Naive thymus-derived CD4-positive, alpha-beta T cell (primary cell): Measurements from ENCODE around the gene FRMD8. TPM values are rescaled to one million over a fixed set of nuclear protein-coding genes. Genes with fewer than 3 reads are reported as not detected.

Experiments used
- ATAC-seq: fragments of 150-1000 bp; cut with Tn5 transposase; 2 replicates; pipeline ENCODE4 v1.10.0; 2021; ENCODE audit warnings: mild to moderate bottlenecking, moderate library complexity
- CTCF ChIA-PET: fragments of 350-600 bp; sonication (Branson Sonifier 250); formaldehyde crosslinking; loops from one replicate; lab custom pipeline; 2021; ENCODE audit warnings: antibody characterized with exemption; lab: Charles Lee
- POLR2A ChIA-PET: fragments of 350-600 bp; sonication (Branson Sonifier 250); formaldehyde crosslinking; loops from one replicate; lab custom pipeline; 2021; ENCODE audit warnings: antibody characterized with exemption, inconsistent platforms; lab: Charles Lee
- DNase-seq, 9 donors: peaks; one replicate each; pipeline versions ENCODE4 v3.0.0 to v3.0.0-alpha.2; 2020 to 2022; ENCODE audit warnings: mixed read lengths in 1 of 9
- H3K27ac ChIP-seq: one replicate; pipeline ENCODE4 v1.7.0; 2013; ENCODE audit warnings: mild to moderate bottlenecking, low read depth, low read length, moderate library complexity
- H3K27me3 ChIP-seq, 2 donors: one replicate each; pipeline ENCODE4 v1.7.0; 2013; ENCODE audit warnings: low read length in 2 of 2, mild to moderate bottlenecking in 2 of 2, moderate library complexity in 2 of 2; ENCODE audit not compliant: control insufficient read depth in 2 of 2, insufficient read depth in 2 of 2
- H3K36me3 ChIP-seq, 3 experiments: 1 replicate in 2 of 3; 2 replicates in 1 of 3; pipeline ENCODE4 v1.7.0; 2013; ENCODE audit warnings: low read length in 3 of 3, mild to moderate bottlenecking in 3 of 3, moderate library complexity in 1 of 3; ENCODE audit not compliant: insufficient read depth in 3 of 3, control insufficient read depth in 2 of 3
- H3K4me1 ChIP-seq, 2 donors: one replicate each; pipeline ENCODE4 v1.7.0; 2013; ENCODE audit warnings: low read length in 2 of 2, mild to moderate bottlenecking in 2 of 2, moderate library complexity in 1 of 2; ENCODE audit not compliant: control insufficient read depth in 2 of 2, insufficient read depth in 2 of 2
- H3K4me3 ChIP-seq: 2 replicates; pipeline ENCODE4 v1.7.0; 2013; ENCODE audit warnings: mild to moderate bottlenecking, low read length
- H3K9me3 ChIP-seq, 3 experiments: 1 replicate in 2 of 3; 2 replicates in 1 of 3; pipeline ENCODE4 v1.7.0; 2013; ENCODE audit warnings: low read length in 3 of 3; ENCODE audit not compliant: control insufficient read depth in 2 of 3
- H3K27ac Mint-ChIP-seq, 9 donors: one replicate each; pipeline ENCODE4 v1.8.0; 2020 to 2022; ENCODE audit warnings: mixed read lengths in 9 of 9, mild to moderate bottlenecking in 8 of 9, moderate library complexity in 5 of 9, inconsistent platforms in 2 of 9
- H3K27me3 Mint-ChIP-seq, 5 donors: one replicate each; pipeline ENCODE4 v1.8.0; 2021 to 2022; ENCODE audit warnings: mixed read lengths in 5 of 5, mild to moderate bottlenecking in 1 of 5
- H3K36me3 Mint-ChIP-seq, 5 donors: one replicate each; pipeline ENCODE4 v1.8.0; 2020 to 2022; ENCODE audit warnings: mixed read lengths in 5 of 5, mild to moderate bottlenecking in 3 of 5, inconsistent platforms in 1 of 5
- H3K4me1 Mint-ChIP-seq, 7 donors: one replicate each; pipeline ENCODE4 v1.8.0; 2020 to 2022; ENCODE audit warnings: mixed read lengths in 7 of 7, mild to moderate bottlenecking in 3 of 7, inconsistent platforms in 1 of 7
- H3K4me3 Mint-ChIP-seq, 10 donors: one replicate each; pipeline ENCODE4 v1.8.0; 2020 to 2022; ENCODE audit warnings: mild to moderate bottlenecking in 10 of 10, mixed read lengths in 10 of 10, moderate library complexity in 6 of 10, inconsistent platforms in 2 of 10
- H3K9me3 Mint-ChIP-seq, 11 donors: one replicate each; pipeline ENCODE4 v1.8.0; 2020 to 2022; ENCODE audit warnings: mixed read lengths in 11 of 11, mild to moderate bottlenecking in 4 of 11, inconsistent platforms in 1 of 11, moderate library complexity in 1 of 11
- intact Hi-C, 2 donors: fragments of 100-400 bp; cut with micrococcal nuclease; formaldehyde crosslinking; loops; one replicate each; pipeline ENCODE4 v1.15.1; 2023
- polyA plus RNA-seq, 2 donors: library from polyadenylated mRNA; unstranded; fragments of 300-500 nt; fragmentation: Illumina TruSeq; gene quantifications; one replicate each; pipeline ENCODE4 v1.2.3, GENCODE V29; 2021
- total RNA-seq, 6 experiments: library from RNA in 5 of 6; stranded (reverse) in 5 of 6; gene quantifications; 1 replicate in 5 of 6; 2 replicates in 1 of 6; pipeline ENCODE4 v1.2.3 and lab custom pipeline; 2021 to 2026

FRMD8 gene
- total and polyA plus RNA-seq, 7 experiments from 2014 or later, result 28.9 to 66.8 (median 44.7) TPM

DNA sequence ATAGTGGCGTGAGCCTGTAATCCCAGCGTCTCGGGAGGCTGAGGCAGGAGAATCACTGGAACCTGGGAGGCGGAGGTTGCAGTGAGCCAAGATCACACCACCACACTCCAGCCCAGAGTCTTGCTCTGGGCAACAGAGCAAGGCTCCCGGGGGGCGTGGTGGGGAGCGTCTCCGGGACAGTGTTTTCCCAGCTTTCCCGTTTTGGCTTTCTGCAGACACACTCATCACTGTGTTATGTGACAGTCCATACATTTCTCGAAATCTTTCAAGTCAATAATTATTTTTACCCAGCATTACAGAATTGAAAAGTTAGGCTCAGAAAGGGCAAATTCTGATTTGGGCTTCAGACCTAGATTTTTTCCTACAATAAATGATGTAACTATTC is 67.9 kb downstream of the FRMD8 start:
- Histone ChIP-seq H3K4me1 (peaks cover 5% of the 10 kb centered on the region in 2 donors), H3K36me3 (no peaks in the 10 kb centered on the region), H3K27ac (peak overlapping the region; percentile 70), H3K9me3 (no peaks in the 10 kb centered on the region), H3K4me3 (peak overlapping the region; percentile 89), H3K27me3 (no peaks in the 10 kb centered on the region)
- intact Hi-C loops, result loop anchor here (2.0 kb wide), 3 partner anchors 14 to 22 kb away; no protein-coding TSS in a partner anchor
- peaks cover 0 to 3% (median 1%) of the 10 kb centered on the region in 11 donors for H3K9me3 Mint-ChIP-seq
- H3K36me3 Mint-ChIP-seq, result peaks cover 0 to 3% (median 0%) of the 10 kb centered on the region in 5 donors
- peak overlapping the region; percentile 18 to 92 (median 85) for H3K27ac Mint-ChIP-seq
- ATAC-seq (no peak), DNase-seq (no peak)
- ChIA-PET POLR2A (interaction anchor here (0.8 to 0.9 kb wide), 2 partner anchors 17 to 71 kb away, joined by 3 read pairs; no protein-coding TSS in a partner anchor), CTCF (no interaction called here)
- no peaks in the 10 kb centered on the region for H3K27me3 Mint-ChIP-seq
- H3K4me1 Mint-ChIP-seq, result peaks cover 14 to 37% (median 21%) of the 10 kb centered on the region in 7 donors
- H3K4me3 Mint-ChIP-seq, result peak overlapping the region; percentile 86 to 95 (median 88)

DNA sequence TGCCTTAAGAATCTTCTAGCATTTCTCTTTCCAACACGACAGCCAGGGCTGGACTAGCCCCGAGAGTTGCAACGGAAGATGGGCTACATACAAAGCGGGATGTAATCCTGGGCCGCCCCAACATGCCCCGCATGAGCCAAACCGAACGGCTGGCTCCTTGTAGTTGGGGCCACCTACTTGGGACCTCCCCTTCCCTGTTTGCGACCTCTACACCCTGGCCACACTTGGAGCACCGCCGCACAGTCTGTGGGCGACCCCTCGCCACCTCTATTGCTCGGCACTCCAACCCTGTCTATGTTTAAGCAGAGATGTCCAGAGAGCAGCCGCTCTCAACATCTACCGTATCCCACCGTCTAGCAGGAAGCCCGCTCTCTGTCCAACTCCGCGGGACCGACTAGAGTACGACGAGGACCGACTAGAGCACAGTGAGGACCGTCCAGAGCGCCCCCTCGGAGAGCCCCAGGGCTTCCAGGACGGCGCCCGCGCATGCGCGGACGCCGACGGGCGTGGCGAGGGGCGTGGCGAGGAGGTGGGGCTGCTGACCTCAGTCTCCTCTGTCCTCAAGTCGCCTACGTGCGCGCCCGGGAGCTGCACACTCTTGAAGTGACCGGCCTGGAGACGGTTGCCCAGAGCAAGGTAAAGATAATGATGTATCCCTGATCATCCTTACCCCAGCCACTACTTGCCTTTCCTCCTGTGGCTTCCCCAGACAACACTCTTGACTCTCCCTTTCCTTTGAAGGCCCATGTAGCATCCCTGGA is 68.4 kb downstream of the FRMD8 start:
- Mint-ChIP-seq H3K4me3 (peak overlapping the region; percentile 86 to 95 (median 88)), H3K27me3 (no peaks in the 10 kb centered on the region), H3K9me3 (peaks cover 0 to under 1% (median 0%) of the 10 kb centered on the region in 11 donors), H3K36me3 (peaks cover 0 to 5% (median 0%) of the 10 kb centered on the region in 5 donors), H3K27ac (peak overlapping the region; percentile 14 to 92 (median 85)), H3K4me1 (peaks cover 14 to 37% (median 21%) of the 10 kb centered on the region in 7 donors)
- intact Hi-C loops, result loop anchor here (1.0 to 2.0 kb wide), 4 partner anchors 14 to 42 kb away; no protein-coding TSS in a partner anchor
- Histone ChIP-seq H3K27me3 (no peaks in the 10 kb centered on the region), H3K4me1 (peaks cover 5% of the 10 kb centered on the region in 2 donors), H3K27ac (peak overlapping the region; percentile 70), H3K36me3 (no peaks in the 10 kb centered on the region), H3K4me3 (peak overlapping the region; percentile 89), H3K9me3 (no peaks in the 10 kb centered on the region)
- CTCF ChIA-PET, result no interaction called here
- POLR2A ChIA-PET, result interaction anchor here (0.6 to 1.3 kb wide), 7 partner anchors 17 to 43 kb away, joined by 3 to 9 read pairs (median 3); partner anchors contain the start of genes MALAT1 and NEAT1
- peak; percentile 48 to 89 (median 61) for DNase-seq
- ATAC-seq, result peak; percentile 92

DNA sequence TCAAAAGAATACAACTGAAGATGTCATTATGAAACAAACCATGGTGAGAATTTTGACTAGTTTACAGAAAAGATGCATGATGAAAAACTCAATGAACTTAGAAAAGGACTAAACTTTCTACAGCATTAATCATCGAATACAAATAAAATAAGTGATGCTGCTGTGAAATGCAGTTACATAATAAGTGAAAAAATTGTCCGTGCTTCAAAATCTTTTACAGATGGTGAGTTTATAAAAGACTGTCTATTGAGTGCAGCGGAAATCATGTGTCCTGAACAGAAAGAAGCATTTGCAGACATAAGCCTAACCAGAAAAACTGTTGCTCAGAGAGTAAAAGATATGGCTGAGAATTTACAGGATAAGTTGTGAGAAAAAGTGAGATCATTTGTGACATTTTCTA is 70.0 kb downstream of the FRMD8 start:
- ATAC-seq (no peak), DNase-seq (no peak)
- H3K36me3 ChIP-seq, result no peaks in the 10 kb centered on the region
- no peak overlapping the region for H3K27ac ChIP-seq
- H3K27me3 ChIP-seq, result no peaks in the 10 kb centered on the region
- Mint-ChIP-seq H3K27me3 (no peaks in the 10 kb centered on the region), H3K36me3 (peaks cover 0 to 5% (median 0%) of the 10 kb centered on the region in 5 donors), H3K9me3 (no peaks in the 10 kb centered on the region), H3K4me1 (peaks cover 14 to 37% (median 21%) of the 10 kb centered on the region in 7 donors), H3K4me3 (peak overlapping the region; percentile 25 to 87 (median 66)), H3K27ac (peak overlapping the region in 3 of 9 donors; percentile 57 to 64 (median 60))
- POLR2A ChIA-PET, result interaction anchor here (0.6 kb wide), 1 partner anchor 37 kb away, joined by 3 read pairs; no protein-coding TSS in a partner anchor
- intact Hi-C loops, result no loop called here
- peaks cover 5% of the 10 kb centered on the region in 2 donors for H3K4me1 ChIP-seq
- H3K9me3 ChIP-seq, result no peaks in the 10 kb centered on the region
- H3K4me3 ChIP-seq, result no peak overlapping the region
- CTCF ChIA-PET, result no interaction called here

DNA sequence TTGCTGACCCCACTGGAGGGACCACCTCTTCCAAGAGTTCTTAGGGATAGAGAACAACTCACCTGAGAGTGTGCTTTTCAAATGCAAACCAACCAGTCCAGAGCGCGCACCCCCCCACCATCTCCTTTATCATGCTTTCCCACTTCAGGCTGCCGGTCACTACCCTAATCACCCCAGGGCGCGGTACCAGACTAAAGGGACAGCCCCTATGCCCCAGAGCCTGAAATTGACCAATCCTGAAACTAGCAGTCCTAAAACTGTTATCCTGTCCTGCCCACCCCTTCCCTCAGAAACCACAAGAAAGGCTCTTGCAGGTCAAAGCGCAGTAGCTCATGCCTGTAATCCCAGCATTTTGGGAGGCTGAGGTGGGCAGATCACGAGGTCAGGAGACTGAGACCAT is 73.1 kb downstream of the FRMD8 start:
- DNase-seq (no peak), ATAC-seq (no peak)
- peaks cover 14 to 26% (median 19%) of the 10 kb centered on the region in 7 donors for H3K4me1 Mint-ChIP-seq

More for the DNA sequence above, 73.1 kb downstream of the FRMD8 start:
- H3K36me3 ChIP-seq, result no peaks in the 10 kb centered on the region
- no peak overlapping the region for H3K27ac Mint-ChIP-seq
- peaks cover 5% of the 10 kb centered on the region in 2 donors for H3K4me1 ChIP-seq
- CTCF ChIA-PET, result interaction anchor here (0.7 to 1.8 kb wide), 2 partner anchors 12 to 42 kb away, joined by 3 to 4 read pairs; no protein-coding TSS in a partner anchor
- H3K27ac ChIP-seq, result no peak overlapping the region
- H3K4me3 Mint-ChIP-seq, result no peak overlapping the region
- H3K27me3 Mint-ChIP-seq, result no peaks in the 10 kb centered on the region
- no peaks in the 10 kb centered on the region for H3K9me3 ChIP-seq
- POLR2A ChIA-PET, result interaction anchor here (0.7 to 2.2 kb wide), 7 partner anchors 16 to 46 kb away, joined by 3 to 5 read pairs (median 4); no protein-coding TSS in a partner anchor
- H3K36me3 Mint-ChIP-seq, result peaks cover 0 to 5% (median 0%) of the 10 kb centered on the region in 5 donors
- no peaks in the 10 kb centered on the region for H3K9me3 Mint-ChIP-seq
- no peak overlapping the region for H3K4me3 ChIP-seq
- H3K27me3 ChIP-seq, result no peaks in the 10 kb centered on the region
- intact Hi-C loops, result no loop called here

Other genes with a start within 250 kb of the FRMD8 start
- gene SPDYC, start 216.4 kb upstream of the FRMD8 start, total RNA-seq, result not detected
- not detected for gene SPDYC, start 216.4 kb upstream of the FRMD8 start, polyA plus RNA-seq
- gene CAPN1, start 204.7 kb upstream of the FRMD8 start, total RNA-seq, result 100 to 1,000 TPM in 3 of 5 experiments, 10 to 100 TPM in 2; 93.6 to 195 (median 130) TPM
- 10 to 100 TPM; 73.1 to 78.8 TPM for gene CAPN1, start 204.7 kb upstream of the FRMD8 start, polyA plus RNA-seq
- 10 to 100 TPM; 13.4 to 51.6 (median 27.8) TPM for gene POLA2, start 124.7 kb upstream of the FRMD8 start, total RNA-seq
- gene POLA2, start 124.7 kb upstream of the FRMD8 start, polyA plus RNA-seq, result 10 to 100 TPM in 1 of 2 donors, 1 to 10 TPM in 1; 9.0 to 12.9 TPM
- gene CDC42EP2, start 71.8 kb upstream of the FRMD8 start, total RNA-seq, result 1 to 10 TPM in 2 of 5 experiments, under 1 TPM in 3; 0.58 to 1.8 (median 0.89) TPM
- gene CDC42EP2, start 71.8 kb upstream of the FRMD8 start, polyA plus RNA-seq, result not detected
- gene DPF2, start 52.8 kb upstream of the FRMD8 start, total RNA-seq, result 10 to 100 TPM; 45.3 to 99.3 (median 88.1) TPM
- gene DPF2, start 52.8 kb upstream of the FRMD8 start, polyA plus RNA-seq, result 10 to 100 TPM; 52.4 to 70.6 TPM
- gene TIGD3, start 31.9 kb upstream of the FRMD8 start, total RNA-seq, result 1 to 10 TPM in 4 of 5 experiments, under 1 TPM in 1; 0.39 to 2.0 (median 1.6) TPM
- under 1 TPM; 0.45 to 0.75 TPM for gene TIGD3, start 31.9 kb upstream of the FRMD8 start, polyA plus RNA-seq
- 10 to 100 TPM; 20.2 to 90.6 (median 34.1) TPM for gene SLC25A45, start 4.0 kb upstream of the FRMD8 start, total RNA-seq
- gene SLC25A45, start 4.0 kb upstream of the FRMD8 start, polyA plus RNA-seq, result 10 to 100 TPM; 12.3 to 21.3 TPM
- 1,000 to 10,000 TPM in 1 of 5 experiments, 100 to 1,000 TPM in 4; 358 to 1,454 (median 414) TPM for gene NEAT1, start 36.2 kb downstream of the FRMD8 start, total RNA-seq
- 1 to 10 TPM; 2.5 to 2.6 TPM for gene NEAT1, start 36.2 kb downstream of the FRMD8 start, polyA plus RNA-seq
- gene MALAT1, start 112.4 kb downstream of the FRMD8 start, total RNA-seq, result over 10,000 TPM in 4 of 5 experiments, 1,000 to 10,000 TPM in 1; 8,375 to 32,234 (median 31,408) TPM
- gene MALAT1, start 112.4 kb downstream of the FRMD8 start, polyA plus RNA-seq, result 1,000 to 10,000 TPM in 1 of 2 donors, 100 to 1,000 TPM in 1; 734 to 5,106 TPM
- gene SCYL1, start 138.4 kb downstream of the FRMD8 start, total RNA-seq, result 10 to 100 TPM; 63.2 to 79.8 (median 70.4) TPM
- gene SCYL1, start 138.4 kb downstream of the FRMD8 start, polyA plus RNA-seq, result 10 to 100 TPM; 27.0 to 69.1 TPM
- gene LTBP3, start 171.7 kb downstream of the FRMD8 start, total RNA-seq, result 100 to 1,000 TPM in 4 of 5 experiments, 10 to 100 TPM in 1; 91.4 to 288 (median 280) TPM
- gene LTBP3, start 171.7 kb downstream of the FRMD8 start, polyA plus RNA-seq, result 10 to 100 TPM; 18.7 to 41.2 TPM
- gene ZNRD2, start 183.8 kb downstream of the FRMD8 start, total RNA-seq, result 10 to 100 TPM; 29.1 to 40.9 (median 32.9) TPM
- gene ZNRD2, start 183.8 kb downstream of the FRMD8 start, polyA plus RNA-seq, result 10 to 100 TPM; 82.6 to 86.0 TPM
- gene FAM89B, start 185.9 kb downstream of the FRMD8 start, total RNA-seq, result 10 to 100 TPM; 33.0 to 59.7 (median 45.3) TPM
- 100 to 1,000 TPM in 1 of 2 donors, 10 to 100 TPM in 1; 87.7 to 115 TPM for gene FAM89B, start 185.9 kb downstream of the FRMD8 start, polyA plus RNA-seq
- gene EHBP1L1, start 189.4 kb downstream of the FRMD8 start, total RNA-seq, result 100 to 1,000 TPM; 108 to 207 (median 128) TPM
- gene EHBP1L1, start 189.4 kb downstream of the FRMD8 start, polyA plus RNA-seq, result 10 to 100 TPM; 12.3 to 14.2 TPM
- 1 to 10 TPM; 2.1 to 9.2 (median 4.8) TPM for gene KCNK7, start 209.2 kb downstream of the FRMD8 start, total RNA-seq
- under 1 TPM in 1 of 2 donors, not detected in 1; 0.25 TPM for gene KCNK7, start 209.2 kb downstream of the FRMD8 start, polyA plus RNA-seq
- 10 to 100 TPM; 63.3 to 91.1 (median 88.2) TPM for gene MAP3K11, start 227.6 kb downstream of the FRMD8 start, total RNA-seq
- gene MAP3K11, start 227.6 kb downstream of the FRMD8 start, polyA plus RNA-seq, result 10 to 100 TPM; 12.1 to 21.6 TPM
- gene PCNX3, start 229.1 kb downstream of the FRMD8 start, total RNA-seq, result 10 to 100 TPM; 50.4 to 64.9 (median 56.6) TPM
- gene PCNX3, start 229.1 kb downstream of the FRMD8 start, polyA plus RNA-seq, result 1 to 10 TPM; 2.2 to 7.9 TPM